Measurements from ENCODE around the gene RMRP. TPM values are rescaled to one million over a fixed set of nuclear protein-coding genes. Genes with fewer than 3 reads are reported as not detected.
A peak's percentile ranks its signal among the peaks of the same experiment; 100 is the strongest.

Gene RMRP
- total and polyA plus RNA-seq, 2 donors from 2014 or later: 36,256 TPM; not detected in 1

- H3K9ac ChIP-seq (ENCODE audit: low read length in 3 of 3): peak overlapping the region in 1 of 3 donors; percentile 97
- peaks cover 0 to 10% (median 9%) of the 10 kb centered on the region in 3 donors for H3K4me1 ChIP-seq (ENCODE audit: control insufficient read depth in 2 of 3, insufficient read depth in 2 of 3, low read depth in 1 of 3, low read length in 3 of 3)
- FAIRE-seq (no peak), DNase-seq (peak in 1 of 5 donors; percentile 36)
- H3K27ac ChIP-seq (ENCODE audit: low read depth in 2 of 2, low read length in 2 of 2): no peak overlapping the region
- no peaks in the 10 kb centered on the region for H3K9me3 ChIP-seq (ENCODE audit: control insufficient read depth in 2 of 3, insufficient read depth in 1 of 3, low read length in 3 of 3)
- TF ChIP-seq CTCF (IDR thresholded peaks at IDR 0.05; ENCODE audit: borderline replicate concordance, extremely low read depth, insufficient read depth): no peak
- H3K27me3 ChIP-seq (ENCODE audit: control insufficient read depth, insufficient read depth, low read length): no peaks in the 10 kb centered on the region
- intact Hi-C loops (cut with DNase I): no loop called here
- H3K4me3 ChIP-seq (ENCODE audit: low read length in 3 of 3): peak overlapping the region in 2 of 3 donors; percentile 73 to 91
- H3K36me3 ChIP-seq (ENCODE audit: control insufficient read depth in 2 of 3, insufficient read depth in 3 of 3, low read length in 3 of 3): peaks cover 0 to 10% (median 3%) of the 10 kb centered on the region in 3 donors
Observed at GRCh38 chr9:35659340-35659739, 1.5 kb upstream of the RMRP start.

DNA sequence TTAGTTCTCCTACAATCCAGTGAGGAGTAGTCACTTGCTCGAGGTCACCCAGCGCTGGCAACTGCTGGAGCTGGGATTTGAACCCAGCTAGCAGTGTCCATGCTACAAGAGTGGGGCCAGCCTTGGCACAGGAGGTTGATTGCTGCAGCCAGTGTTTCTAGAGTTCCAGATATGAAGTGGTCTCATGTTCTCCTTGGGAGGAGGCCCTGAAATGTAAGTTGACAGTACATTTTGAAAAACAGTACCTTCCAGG is 1.1 kb upstream of the RMRP start:
- peaks cover 0 to 10% (median 3%) of the 10 kb centered on the region in 3 donors for H3K36me3 ChIP-seq (ENCODE audit: control insufficient read depth in 2 of 3, insufficient read depth in 3 of 3, low read length in 3 of 3)
- TF ChIP-seq CTCF (IDR thresholded peaks at IDR 0.05; ENCODE audit: borderline replicate concordance, extremely low read depth, insufficient read depth): no peak
- peak in 1 of 5 donors; percentile 74 for DNase-seq
- no peaks in the 10 kb centered on the region for H3K27me3 ChIP-seq (ENCODE audit: control insufficient read depth, insufficient read depth, low read length)
- peak overlapping the region; percentile 87 to 97 (median 94) for H3K9ac ChIP-seq (ENCODE audit: low read length in 3 of 3)
- peaks cover 0 to 10% (median 9%) of the 10 kb centered on the region in 3 donors for H3K4me1 ChIP-seq (ENCODE audit: control insufficient read depth in 2 of 3, insufficient read depth in 2 of 3, low read depth in 1 of 3, low read length in 3 of 3)
- H3K27ac ChIP-seq (ENCODE audit: low read depth in 2 of 2, low read length in 2 of 2): peak overlapping the region; percentile 99 to 100
- H3K9me3 ChIP-seq (ENCODE audit: control insufficient read depth in 2 of 3, insufficient read depth in 1 of 3, low read length in 3 of 3): no peaks in the 10 kb centered on the region
- no peak for FAIRE-seq
- H3K4me3 ChIP-seq (ENCODE audit: low read length in 3 of 3): peak overlapping the region; percentile 73 to 91 (median 86)
- intact Hi-C loops (cut with DNase I): no loop called here

- Histone ChIP-seq H3K9me3 (ENCODE audit: control insufficient read depth in 2 of 3, insufficient read depth in 1 of 3, low read length in 3 of 3) (no peaks in the 10 kb centered on the region), H3K4me3 (ENCODE audit: low read length in 3 of 3) (peak within 1 kb of the TSS; percentile 73 to 91 (median 86)), H3K4me1 (ENCODE audit: control insufficient read depth in 2 of 3, insufficient read depth in 2 of 3, low read depth in 1 of 3, low read length in 3 of 3) (peaks cover 0 to 10% (median 9%) of the 10 kb centered on the region in 3 donors), H3K27ac (ENCODE audit: low read depth in 2 of 2, low read length in 2 of 2) (peak within 1 kb of the TSS; percentile 99 to 100), H3K36me3 (ENCODE audit: control insufficient read depth in 2 of 3, insufficient read depth in 3 of 3, low read length in 3 of 3) (peaks cover 0 to 10% (median 3%) of the 10 kb centered on the region in 3 donors), H3K9ac (ENCODE audit: low read length in 3 of 3) (peak within 1 kb of the TSS; percentile 87 to 97 (median 94)), H3K27me3 (ENCODE audit: control insufficient read depth, insufficient read depth, low read length) (no peaks in the 10 kb centered on the region)
- peak; percentile 63 for TF ChIP-seq CTCF (IDR thresholded peaks at IDR 0.05; ENCODE audit: borderline replicate concordance, extremely low read depth, insufficient read depth)
- intact Hi-C loops (cut with DNase I): no loop called here
- no peak for FAIRE-seq
- peak; percentile 92 to 97 (median 96) for DNase-seq
Observed at GRCh38 chr9:35658137-35658967, 533 bp upstream of the RMRP start, which contains the start of gene CCDC107. Gene CCDC107, plus strand, starts transcription at chr9:35658292. Its CDS starts 88 bp downstream, at chr9:35658380.

Measured in kidney (tissue), 14 donors.